ENCODE data around the gene TAOK3. TPM values are rescaled to one million over a fixed set of nuclear protein-coding genes. Genes with fewer than 3 reads are reported as not detected.

Gene TAOK3
- total and polyA plus RNA-seq, 2 donors (not counting 3 experiments of a cell fraction or from before 2014, with no cell fraction given) = 11.3 to 23.1 TPM

GRCh38 chr12:118269806-118270205 is 102.9 kb downstream of the TAOK3 start:
- H3K9me3 ChIP-seq (replicated peaks; ENCODE audit: control insufficient read depth, insufficient read depth, low read length) = no peaks in the 10 kb centered on the region
- H3K4me1 ChIP-seq (ENCODE audit: control insufficient read depth, extremely low read depth, insufficient read depth, low read length) = no peaks in the 10 kb centered on the region
- no peak overlapping the region for H3K9ac ChIP-seq (replicated peaks; ENCODE audit: extremely low read depth, insufficient read depth, low read length)
- no peak overlapping the region for H2AFZ ChIP-seq (ENCODE audit: low read depth, low read length)
- FAIRE-seq (no peak), DNase-seq (ENCODE audit: low read depth, low spot score) (no peak)
- BruUV-seq (replicated peaks) = no TSS peak
- H3K9me1 ChIP-seq (replicated peaks; ENCODE audit: control insufficient read depth, extremely low read depth, insufficient read depth, low read length) = no peaks in the 10 kb centered on the region
- no peaks in the 10 kb centered on the region for H3K79me2 ChIP-seq (ENCODE audit: control insufficient read depth, insufficient read depth, low read length)
- no peak overlapping the region for H3K27ac ChIP-seq (ENCODE audit: insufficient read depth, low read depth, low read length)
- dilution Hi-C loops (cut with MboI; ENCODE audit: extremely low pct_ligation_motif_present, low sequenced_read_pairs) = no loop called here
- no peak overlapping the region for H3K4me3 ChIP-seq (replicated peaks in 1 of 3; ENCODE audit: insufficient read depth in 1 of 3, low read depth in 1 of 3, low read length in 3 of 3)
- H3K36me3 ChIP-seq (ENCODE audit: control insufficient read depth in 2 of 2, extremely low read depth in 1 of 2, insufficient read depth in 2 of 2, low read length in 2 of 2) = no peaks in the 10 kb centered on the region
- POLR2A ChIA-PET = interaction anchor here (0.6 kb wide), 1 partner anchor 1355 kb away, joined by 3 read pairs; no protein-coding TSS in a partner anchor
- no peaks in the 10 kb centered on the region for H3K27me3 ChIP-seq (ENCODE audit: control insufficient read depth in 2 of 2, insufficient read depth in 2 of 2, low read length in 2 of 2)
- H4K20me1 ChIP-seq (replicated peaks; ENCODE audit: control insufficient read depth, extremely low read depth, insufficient read depth, low read length) = no peaks in the 10 kb centered on the region
- TF ChIP-seq FOS (IDR thresholded peaks at IDR 0.05; ENCODE audit: borderline replicate concordance, insufficient read depth, low read length) (no peak), POLR2A (IDR thresholded peaks at IDR 0.05; ENCODE audit: low read depth, low read length) (no peak), GATA2 (IDR thresholded peaks at IDR 0.05; ENCODE audit: insufficient read depth, insufficient read length, low read depth, low read length) (no peak), MYC (IDR thresholded peaks at IDR 0.05; ENCODE audit: low read depth, low read length) (no peak), POLR2AphosphoS5 (IDR thresholded peaks at IDR 0.05; ENCODE audit: insufficient read depth, low read depth, low read length) (no peak), JUN (IDR thresholded peaks at IDR 0.05; ENCODE audit: borderline replicate concordance, insufficient read depth, insufficient read length, low read depth) (no peak), MAX (IDR thresholded peaks at IDR 0.05; ENCODE audit: insufficient read depth, insufficient read length) (no peak), EZH2 (IDR thresholded peaks at IDR 0.05; ENCODE audit: borderline replicate concordance, low read depth, low read length, severe bottlenecking) (no peak)
- TF ChIP-seq, protein P1, sequence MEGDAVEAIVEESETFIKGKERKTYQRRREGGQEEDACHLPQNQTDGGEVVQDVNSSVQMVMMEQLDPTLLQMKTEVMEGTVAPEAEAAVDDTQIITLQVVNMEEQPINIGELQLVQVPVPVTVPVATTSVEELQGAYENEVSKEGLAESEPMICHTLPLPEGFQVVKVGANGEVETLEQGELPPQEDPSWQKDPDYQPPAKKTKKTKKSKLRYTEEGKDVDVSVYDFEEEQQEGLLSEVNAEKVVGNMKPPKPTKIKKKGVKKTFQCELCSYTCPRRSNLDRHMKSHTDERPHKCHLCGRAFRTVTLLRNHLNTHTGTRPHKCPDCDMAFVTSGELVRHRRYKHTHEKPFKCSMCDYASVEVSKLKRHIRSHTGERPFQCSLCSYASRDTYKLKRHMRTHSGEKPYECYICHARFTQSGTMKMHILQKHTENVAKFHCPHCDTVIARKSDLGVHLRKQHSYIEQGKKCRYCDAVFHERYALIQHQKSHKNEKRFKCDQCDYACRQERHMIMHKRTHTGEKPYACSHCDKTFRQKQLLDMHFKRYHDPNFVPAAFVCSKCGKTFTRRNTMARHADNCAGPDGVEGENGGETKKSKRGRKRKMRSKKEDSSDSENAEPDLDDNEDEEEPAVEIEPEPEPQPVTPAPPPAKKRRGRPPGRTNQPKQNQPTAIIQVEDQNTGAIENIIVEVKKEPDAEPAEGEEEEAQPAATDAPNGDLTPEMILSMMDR (IDR thresholded peaks at IDR 0.05; ENCODE audit: extremely low read depth in 1 of 2, insufficient read depth in 1 of 2, low read depth in 1 of 2, low read length in 2 of 2) = no peak
- no peak overlapping the region for H3K4me2 ChIP-seq (ENCODE audit: insufficient read depth, low read length)
- intact Hi-C loops (cut with micrococcal nuclease) = no loop called here
- CTCF ChIA-PET = interaction anchor here (0.6 kb wide), 1 partner anchor 28 kb away, joined by 3 read pairs; no protein-coding TSS in a partner anchor

All from endothelial cell of umbilical vein (primary cell).